NCI-H1436 (cell line): ENCODE measurements around the gene RAB2B.
"Not testable (repeated sequence)": the region's sequence is repeated elsewhere in the genome, so short reads cannot be mapped to it uniquely, and the experiment has no call there.

Experiments used
- DNase-seq: peaks from one replicate; lab custom pipeline; 2025; lab: John Stamatoyannopoulos, UW

Gene RAB2B

DNA sequence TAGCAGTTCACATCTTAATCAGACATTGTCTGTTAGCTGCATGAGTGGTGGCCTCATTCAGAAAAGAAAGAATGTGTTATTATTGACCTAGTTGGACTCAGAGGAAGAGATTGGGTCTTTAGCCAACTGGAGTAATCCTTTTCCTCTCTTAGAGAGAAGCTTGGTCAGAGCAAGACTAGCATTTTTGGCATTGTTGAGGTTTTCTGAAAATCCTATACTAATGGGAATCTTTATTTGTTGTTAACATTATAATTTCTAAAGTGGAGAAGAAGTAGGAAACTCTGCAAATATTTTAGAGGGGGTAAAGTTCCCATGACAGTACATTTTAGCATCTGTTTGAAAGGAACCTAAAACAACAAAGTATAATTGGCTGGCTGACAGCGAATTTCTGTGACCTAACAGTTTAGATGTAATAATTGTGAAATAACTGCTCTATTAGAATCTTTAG, 9.9 kb upstream of the RAB2B start:
- no peak for DNase-seq

DNA sequence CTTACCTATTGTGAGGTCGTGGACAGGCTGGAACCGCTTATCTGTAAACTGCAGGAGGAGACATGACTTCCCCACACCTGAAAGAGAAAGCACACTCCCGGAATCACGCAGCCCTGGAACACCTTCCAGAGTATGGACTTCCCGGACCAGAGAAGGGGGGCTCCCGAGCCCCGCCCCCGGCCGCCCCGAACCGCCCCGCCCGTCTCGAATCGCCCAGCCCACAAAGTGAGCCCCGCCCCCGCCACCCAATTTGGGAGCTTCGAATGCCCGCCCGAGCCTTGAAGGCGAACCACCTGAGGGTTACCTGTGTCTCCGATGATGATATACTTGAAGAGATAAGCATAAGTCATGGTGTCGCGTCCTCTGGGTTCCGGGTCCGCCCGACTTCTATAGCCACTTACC, 235 bp downstream of the RAB2B start:
- DNase-seq, result peak; percentile 82

DNA sequence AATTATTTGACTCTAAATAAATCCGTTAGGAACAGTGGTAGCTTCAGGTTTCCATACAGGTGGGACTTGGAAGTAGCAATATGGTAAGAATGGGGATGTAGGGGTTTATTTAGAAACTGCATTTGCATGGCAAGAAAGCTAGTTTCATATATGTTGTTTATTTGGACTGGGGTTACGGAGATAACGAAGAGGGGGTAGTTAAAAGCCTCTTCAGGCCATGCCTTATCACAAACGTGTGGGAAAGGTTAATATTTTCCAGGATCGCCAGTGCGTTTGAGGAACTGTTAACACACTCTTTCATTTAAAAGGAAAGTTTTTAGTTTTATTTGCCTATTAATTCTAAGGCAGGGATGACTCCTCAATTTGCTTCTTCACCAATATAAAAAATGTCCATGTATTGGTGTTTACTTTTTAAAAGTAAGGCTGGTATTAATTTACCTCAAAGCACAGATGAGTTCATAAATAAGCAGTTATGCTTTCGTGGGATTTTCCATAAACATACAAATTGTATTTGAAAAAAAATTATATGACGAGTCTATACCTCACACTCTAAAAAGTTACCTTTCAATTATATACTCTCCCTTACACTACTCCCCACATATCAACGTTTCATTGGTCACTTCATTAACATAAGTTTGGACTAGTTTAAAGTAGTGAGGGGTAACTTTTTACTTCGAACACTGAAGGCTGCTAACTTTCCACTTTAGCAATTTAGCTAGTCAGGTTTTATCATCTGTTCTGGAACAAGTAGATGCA, 814 bp downstream of the RAB2B start:
- DNase-seq, result no peak

DNA sequence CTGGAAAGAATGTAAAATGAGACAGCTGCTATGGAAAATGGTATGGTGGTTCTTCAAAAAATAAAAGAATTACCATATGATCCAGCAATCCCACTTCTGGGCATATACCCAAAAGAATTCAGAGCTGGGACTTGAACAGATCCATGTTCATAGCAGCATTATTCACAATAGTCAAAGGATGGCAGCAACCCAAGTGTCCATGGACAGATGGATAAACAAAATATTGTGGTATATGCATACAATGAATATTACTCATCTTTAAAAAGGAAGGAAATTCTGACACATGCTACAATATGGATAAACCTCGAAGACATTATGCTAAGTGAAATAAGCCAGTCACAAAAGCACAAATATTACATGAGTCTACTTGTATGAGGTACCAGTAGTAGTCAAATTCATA, 9.1 kb downstream of the RAB2B start:
- no peak for DNase-seq

DNA sequence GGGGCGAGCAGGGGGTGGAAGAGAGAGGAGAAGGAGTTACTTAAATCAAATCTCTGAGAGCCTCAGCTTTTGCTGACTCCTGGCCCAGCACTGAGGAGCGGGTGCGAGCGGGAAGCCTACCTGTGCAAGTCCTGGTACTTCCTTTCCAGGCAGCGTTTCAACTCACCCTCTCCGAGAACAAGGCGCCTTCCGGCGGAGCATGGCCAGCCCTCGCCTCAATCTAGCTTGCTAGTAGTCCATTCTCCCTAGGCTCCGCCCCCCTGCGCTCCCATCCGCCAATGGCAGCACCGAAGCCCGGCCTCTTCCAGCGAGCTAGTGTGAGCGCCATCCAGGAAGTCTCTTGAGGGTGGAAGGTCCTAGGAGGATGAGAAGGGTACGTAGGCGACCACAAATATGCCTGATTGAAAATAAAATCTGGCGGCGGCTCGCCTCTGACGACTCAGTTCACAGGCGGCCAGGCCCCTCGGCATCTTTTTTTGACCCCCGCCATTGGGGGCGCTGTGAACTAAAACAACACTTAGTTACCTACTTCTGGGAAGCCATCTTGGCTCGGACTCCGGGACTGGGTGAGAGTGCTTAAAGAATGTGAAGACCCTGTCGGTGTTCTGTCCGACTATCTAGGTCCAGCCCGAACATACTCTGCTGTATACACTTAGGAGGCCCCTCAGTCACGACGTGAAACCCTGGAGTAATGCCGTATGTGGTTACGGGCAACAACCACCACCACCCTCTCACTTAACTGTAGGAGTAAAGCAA, 20.7 kb downstream of the RAB2B start, which contains the start of gene CHD8:
TSS of gene CHD8 (minus strand) at position 212 of the 756 bp plus-strand sequence. CDS start 24,480 bp downstream, outside the sequence.
- DNase-seq, result peak; percentile 99

DNA sequence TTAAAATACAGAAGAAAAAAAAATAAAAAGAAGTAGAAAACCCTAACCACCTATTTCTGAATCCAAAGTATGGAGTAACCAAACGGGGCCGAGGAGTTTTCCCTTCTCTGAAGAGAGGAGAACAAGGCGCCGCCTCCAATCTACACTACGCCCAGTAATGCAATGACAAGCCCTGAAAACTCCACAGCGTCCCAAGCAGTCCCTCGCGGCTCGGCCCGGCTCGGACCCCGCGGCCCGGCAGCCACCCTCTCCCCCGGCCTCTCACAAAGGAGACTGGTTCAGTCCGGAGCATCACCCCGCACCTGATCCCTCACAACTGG, 21.2 kb downstream of the RAB2B start:
- no peak for DNase-seq

DNA sequence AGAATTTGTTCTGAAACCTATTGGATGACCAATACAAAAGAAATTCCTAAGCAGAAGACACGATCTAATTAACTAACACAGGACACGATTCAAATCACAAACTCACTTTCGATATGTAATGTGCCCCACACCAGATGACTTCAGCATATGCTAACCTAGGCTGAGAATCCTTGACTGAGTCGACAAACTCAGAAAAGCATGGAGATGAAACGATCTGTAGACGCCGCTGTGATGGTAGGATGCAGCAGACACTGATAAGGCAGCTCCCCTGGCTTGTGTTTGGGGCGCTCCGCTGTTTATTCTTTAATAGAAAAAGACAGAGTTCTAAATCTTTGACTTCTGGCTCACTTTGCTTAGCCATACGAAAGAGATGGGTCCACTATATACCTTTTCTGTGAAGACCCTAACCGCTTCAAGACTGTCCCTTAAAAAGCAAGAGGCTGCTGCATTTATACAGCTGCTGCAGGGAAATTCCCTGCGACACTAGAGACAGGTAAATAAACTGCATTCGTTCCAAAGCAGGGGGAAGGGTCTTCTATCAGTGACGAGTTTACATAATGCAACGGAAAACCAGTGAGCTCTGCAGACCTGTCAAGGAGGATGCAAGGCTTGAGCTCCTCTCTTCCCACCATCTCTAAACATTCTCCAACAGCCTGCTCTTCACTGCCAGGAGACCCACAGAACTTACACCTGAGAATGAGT, 21.8 kb downstream of the RAB2B start:
- no peak for DNase-seq

DNA sequence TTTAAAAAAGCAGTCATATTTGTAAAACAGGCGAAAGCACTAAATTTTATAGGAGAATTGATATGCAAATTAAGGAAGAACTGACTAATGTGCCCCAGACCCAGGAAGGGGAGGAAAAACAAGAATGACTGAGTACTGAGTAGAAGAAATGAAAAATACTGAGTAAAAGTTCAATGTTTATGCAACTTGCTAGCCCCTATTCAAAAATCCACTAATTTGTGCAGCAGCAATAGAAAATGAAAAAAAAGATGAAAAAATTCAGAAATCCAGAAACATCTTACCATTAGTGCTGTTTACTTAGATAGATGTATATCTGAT, 26.9 kb downstream of the RAB2B start:
- DNase-seq, result no peak

DNA sequence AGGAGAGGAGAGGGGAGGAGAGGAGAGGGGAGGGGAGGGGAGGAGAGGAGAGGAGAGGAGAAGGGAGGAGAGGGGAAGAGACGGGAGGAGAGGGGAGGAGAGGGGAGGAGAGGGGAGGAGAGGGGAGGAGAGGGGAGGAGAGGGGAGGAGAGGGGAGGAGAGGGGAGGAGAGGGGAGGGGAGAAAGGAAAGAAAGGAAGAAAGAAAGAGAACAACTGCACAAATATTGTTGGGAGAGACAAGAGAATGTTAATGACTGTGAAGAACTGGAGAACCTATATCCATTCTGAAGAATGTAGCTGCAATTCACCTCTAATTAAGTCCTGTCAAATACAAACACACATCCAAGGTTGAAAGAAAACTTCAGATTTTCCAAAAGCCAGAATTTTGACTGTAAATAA, 34.1 kb downstream of the RAB2B start:
- DNase-seq, result not testable (repeated sequence)

DNA sequence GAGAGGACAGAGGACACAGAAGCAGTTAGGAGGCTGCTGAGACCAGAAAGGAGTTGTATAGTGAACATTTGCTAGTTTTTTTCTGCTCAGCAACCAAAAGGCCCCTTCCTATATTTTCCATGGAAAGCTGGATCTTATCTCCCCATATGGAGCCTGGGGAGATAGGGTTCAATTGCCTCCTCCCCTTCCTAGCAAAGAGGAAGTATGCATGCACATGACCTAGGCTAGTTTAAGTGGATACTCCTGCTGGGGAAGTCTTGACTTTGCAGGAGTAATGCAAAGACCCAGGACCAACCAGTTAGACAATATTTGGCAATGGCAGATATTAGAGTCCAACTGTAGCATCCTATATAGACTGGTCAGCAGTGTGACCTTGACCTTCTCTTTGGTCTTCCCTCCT, 35.9 kb downstream of the RAB2B start:
- no peak for DNase-seq

DNA sequence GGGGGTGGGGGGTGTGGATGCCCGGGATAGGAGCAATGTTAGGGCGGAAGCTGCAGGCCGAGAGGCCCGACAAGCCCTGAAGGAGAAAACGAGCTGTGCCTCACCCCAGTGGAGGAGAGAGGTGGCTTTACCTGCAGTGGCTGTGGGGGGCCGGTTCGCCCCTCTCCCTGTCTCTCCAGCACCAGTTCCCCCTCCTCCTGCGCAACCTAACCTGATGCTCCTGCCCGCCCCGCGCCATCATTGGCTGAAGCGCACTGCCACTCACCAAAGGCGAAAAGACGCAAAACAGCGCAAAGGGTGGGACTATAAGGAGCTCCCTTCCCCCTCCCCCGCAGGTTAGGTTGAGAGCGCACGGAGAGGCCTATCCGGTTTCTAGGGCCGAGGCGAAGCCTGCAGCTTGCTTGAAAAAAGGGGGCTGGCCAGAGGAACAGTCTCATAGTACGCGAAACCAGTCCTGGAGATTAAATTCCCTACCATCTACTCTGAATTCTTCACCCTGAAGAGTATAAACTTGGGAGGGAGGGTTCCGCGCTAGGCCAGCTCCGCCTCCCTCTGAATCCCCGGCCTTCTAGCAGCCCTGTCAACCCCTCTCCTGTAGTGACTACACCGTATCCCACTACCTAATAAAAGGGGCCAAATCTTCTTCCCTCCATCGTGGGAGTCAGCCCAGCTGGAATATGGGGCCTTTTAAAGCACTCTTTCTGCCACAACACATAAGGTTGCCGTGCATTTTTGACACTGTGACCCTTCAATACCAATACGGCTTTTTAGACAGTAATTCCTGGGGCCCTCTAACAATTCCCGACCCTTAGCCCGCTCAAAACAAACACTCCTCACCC, 39.5 kb downstream of the RAB2B start:
- DNase-seq, result peak; percentile 99

DNA sequence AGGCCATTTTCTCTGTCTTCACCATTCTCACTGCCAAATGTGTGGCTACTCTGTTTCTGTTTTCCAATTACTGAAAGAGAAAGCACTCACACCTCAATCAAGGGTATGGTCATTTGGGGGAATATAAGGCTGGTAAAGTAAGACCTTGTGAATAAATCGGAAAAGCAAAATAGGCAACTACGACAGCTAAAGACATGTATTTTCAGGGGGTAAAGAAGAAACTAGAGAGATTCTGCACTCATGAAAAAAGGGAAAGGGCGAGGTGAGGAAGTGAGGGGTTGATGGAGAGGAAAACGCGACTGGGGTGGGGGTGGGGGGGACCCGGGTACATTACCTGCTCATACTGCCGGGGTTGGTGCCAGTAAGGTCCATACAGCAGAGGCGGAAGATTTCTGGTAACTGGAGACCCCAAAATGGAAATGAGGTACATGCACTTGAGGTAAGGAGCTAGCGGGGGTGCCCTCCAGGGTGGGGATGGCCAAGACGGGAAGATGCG, 40.1 kb downstream of the RAB2B start:
- DNase-seq, result no peak

DNA sequence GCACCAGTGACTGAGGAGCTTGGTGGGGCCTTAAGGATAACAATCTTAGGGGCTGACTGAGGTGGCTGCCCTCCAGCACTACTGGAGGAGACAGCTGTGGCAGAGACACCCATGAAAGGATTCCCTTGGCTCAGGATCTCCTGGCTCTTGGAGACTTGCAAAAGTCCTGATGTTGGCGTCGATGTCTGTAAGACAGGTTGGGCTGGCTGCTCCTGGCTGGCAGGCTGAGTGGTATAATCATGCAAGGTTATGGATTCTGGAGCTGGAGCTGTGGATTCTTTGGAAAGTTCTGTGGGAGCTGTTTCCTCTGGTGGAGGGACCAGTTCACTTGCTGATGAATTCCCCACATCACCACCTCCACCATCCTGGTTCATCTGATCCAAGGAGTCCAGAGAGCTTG, 45.6 kb downstream of the RAB2B start:
- no peak for DNase-seq

DNA sequence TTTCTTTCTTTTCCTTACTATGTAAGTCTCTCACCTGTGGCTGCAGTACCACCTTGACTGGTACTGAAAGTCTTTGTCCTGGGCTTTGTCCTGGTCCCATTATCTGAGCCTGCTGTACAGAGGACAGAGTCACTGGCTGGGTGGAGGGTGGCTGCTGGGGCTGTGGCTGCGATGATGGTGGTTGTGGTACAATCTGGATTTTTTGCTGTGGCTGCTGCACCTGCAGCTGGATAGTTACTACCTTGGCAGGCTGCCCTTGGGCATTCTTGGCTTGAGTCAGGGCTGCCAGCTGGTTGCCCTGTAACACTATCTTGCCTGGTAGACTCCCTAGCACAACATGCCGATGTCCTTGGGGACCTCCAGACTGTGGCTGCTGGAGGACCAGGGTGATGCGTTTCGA, 47.8 kb downstream of the RAB2B start:
- DNase-seq, result peak; percentile 26

DNA sequence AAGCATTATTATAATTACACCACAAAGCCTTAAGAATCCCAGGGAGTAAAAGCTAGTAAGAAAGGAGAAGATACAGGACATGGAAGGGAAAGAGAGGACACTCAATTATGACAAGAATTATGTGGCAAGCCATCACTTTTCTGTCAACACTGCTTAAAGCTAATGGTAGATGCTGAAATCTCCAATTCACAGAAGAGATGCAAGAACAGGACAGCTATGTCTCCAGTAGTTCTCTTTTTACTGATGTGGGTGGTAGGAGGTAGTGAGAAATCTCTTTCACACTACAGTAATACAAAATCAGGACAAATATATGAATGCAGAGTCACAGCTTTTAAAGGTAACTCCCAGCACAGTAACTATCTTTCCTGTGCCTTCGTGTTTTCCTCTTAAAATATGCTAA, 50.1 kb downstream of the RAB2B start:
- no peak for DNase-seq

DNA sequence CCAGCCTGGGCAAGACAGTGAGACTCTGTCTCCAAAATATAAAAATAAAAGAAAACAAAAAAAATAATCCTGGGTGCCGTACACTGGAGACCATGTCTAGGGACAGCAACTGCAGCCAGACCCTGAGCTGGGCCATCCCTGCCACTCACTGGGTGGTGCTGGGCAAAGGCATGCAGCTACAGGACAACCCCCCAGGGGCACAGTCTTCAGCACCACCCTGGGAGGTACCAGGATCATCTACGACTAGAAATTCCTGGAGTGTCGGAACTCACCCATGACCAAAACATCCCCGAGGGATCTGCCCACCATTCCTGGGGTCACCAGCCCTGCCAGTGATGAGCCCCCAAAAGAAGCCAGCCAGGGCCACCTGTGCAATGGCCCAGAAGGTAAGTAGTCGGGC, 57.2 kb downstream of the RAB2B start:
- no peak for DNase-seq

DNA sequence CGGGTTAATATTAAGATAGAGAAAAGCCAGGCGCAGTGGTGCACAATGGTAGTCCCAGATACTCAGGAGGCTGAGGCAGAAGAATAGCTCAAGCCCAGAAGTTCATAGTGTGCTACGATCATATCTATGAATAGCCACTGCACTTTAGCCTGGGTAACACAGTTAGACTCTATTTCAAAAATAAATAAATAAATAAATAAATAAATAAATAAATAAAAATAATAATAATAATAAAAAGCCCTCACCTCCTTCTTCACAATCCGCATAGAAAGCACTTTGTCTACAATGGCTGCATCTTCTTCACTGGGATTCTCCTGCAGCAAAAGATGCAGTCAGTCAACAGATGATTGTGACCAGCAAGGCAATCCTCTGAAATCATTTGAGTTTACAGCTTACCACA, 61.4 kb downstream of the RAB2B start:
- no peak for DNase-seq

DNA sequence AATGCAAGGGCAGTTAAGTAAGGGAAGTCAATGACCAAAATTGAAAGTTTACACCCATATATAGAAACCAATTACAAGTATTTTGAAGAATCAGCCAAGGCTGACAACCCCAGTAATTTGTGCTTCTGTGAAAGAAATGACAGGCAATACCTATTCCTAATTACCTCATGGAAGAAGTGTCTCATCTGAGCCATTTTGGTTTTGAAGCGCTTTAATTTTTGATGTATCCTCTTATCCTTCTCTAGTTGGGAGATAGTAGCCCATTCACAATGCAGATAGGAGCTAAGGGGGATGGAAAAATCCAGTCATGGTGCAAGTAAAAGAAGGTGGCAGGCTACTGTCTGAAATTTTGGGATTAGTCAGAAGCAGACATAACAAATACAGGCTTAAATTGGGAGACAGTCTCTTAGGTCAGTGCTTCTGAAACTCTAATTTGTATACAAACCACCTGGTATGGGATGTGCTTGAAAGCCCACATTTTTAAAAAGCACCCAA, 62.6 kb downstream of the RAB2B start:
- DNase-seq, result no peak
